ENCODE data around the gene CCDC15.
A peak's percentile ranks its signal among the peaks of the same experiment; 100 is the strongest.

Gene CCDC15

GRCh38 chr11:125074511-125075241 is 120.7 kb downstream of the CCDC15 start:
- H3K4me2 ChIP-seq (ENCODE audit: insufficient read depth, low read length): no peak overlapping the region
- no peak overlapping the region for H3K9ac ChIP-seq (ENCODE audit: low read depth, low read length)
- H3K27me3 ChIP-seq (ENCODE audit: insufficient read depth, low read length, poor library complexity): no peaks in the 10 kb centered on the region
- H2AFZ ChIP-seq (ENCODE audit: low read depth, low read length): no peak overlapping the region
- TF ChIP-seq EZH2 (IDR thresholded peaks at IDR 0.05; ENCODE audit: borderline replicate concordance, low read depth, low read length, severe bottlenecking): no peak
- no peak for TF ChIP-seq CTCF (IDR thresholded peaks at IDR 0.05; ENCODE audit: borderline replicate concordance, extremely low read depth, low read length, poor library complexity, severe bottlenecking)
- no peak overlapping the region for H3K27ac ChIP-seq (ENCODE audit: low read length)
- no peaks in the 10 kb centered on the region for H4K20me1 ChIP-seq (ENCODE audit: insufficient read depth, low read length)
- DNase-seq (no peak), ATAC-seq (ENCODE audit: insufficient read depth, low read depth) (no peak)
- no peaks in the 10 kb centered on the region for H3K36me3 ChIP-seq (ENCODE audit: insufficient read depth, low read length)
- H3K4me1 ChIP-seq (ENCODE audit: insufficient read depth, low read length): no peaks in the 10 kb centered on the region
- no peaks in the 10 kb centered on the region for H3K79me2 ChIP-seq (ENCODE audit: insufficient read depth, low read length)
- H3K4me3 ChIP-seq (ENCODE audit: low read depth in 1 of 2, low read length in 2 of 2): no peak overlapping the region
- H3K9me3 ChIP-seq (ENCODE audit: insufficient read depth, low read length, severe bottlenecking): no peaks in the 10 kb centered on the region

- Histone ChIP-seq H4K20me1 (ENCODE audit: insufficient read depth, low read length) (no peaks in the 10 kb centered on the region), H3K9ac (ENCODE audit: low read depth, low read length) (no peak overlapping the region), H3K36me3 (ENCODE audit: insufficient read depth, low read length) (no peaks in the 10 kb centered on the region), H3K27ac (ENCODE audit: low read length) (no peak overlapping the region), H2AFZ (ENCODE audit: low read depth, low read length) (no peak overlapping the region), H3K4me3 (ENCODE audit: low read depth in 1 of 2, low read length in 2 of 2) (no peak overlapping the region), H3K79me2 (ENCODE audit: insufficient read depth, low read length) (no peaks in the 10 kb centered on the region), H3K4me1 (ENCODE audit: insufficient read depth, low read length) (no peaks in the 10 kb centered on the region), H3K4me2 (ENCODE audit: insufficient read depth, low read length) (no peak overlapping the region), H3K9me3 (ENCODE audit: insufficient read depth, low read length, severe bottlenecking) (no peaks in the 10 kb centered on the region), H3K27me3 (ENCODE audit: insufficient read depth, low read length, poor library complexity) (no peaks in the 10 kb centered on the region)
- no peak for TF ChIP-seq CTCF (IDR thresholded peaks at IDR 0.05; ENCODE audit: borderline replicate concordance, extremely low read depth, low read length, poor library complexity, severe bottlenecking)
- no peak for TF ChIP-seq EZH2 (IDR thresholded peaks at IDR 0.05; ENCODE audit: borderline replicate concordance, low read depth, low read length, severe bottlenecking)
- ATAC-seq (ENCODE audit: insufficient read depth, low read depth): no peak
- DNase-seq: no peak
Measured at GRCh38 chr11:125075242-125075625, 121.2 kb downstream of the CCDC15 start.

GRCh38 chr11:125075900-125076317 is 121.9 kb downstream of the CCDC15 start:
- Histone ChIP-seq H3K4me2 (ENCODE audit: insufficient read depth, low read length) (no peak overlapping the region), H4K20me1 (ENCODE audit: insufficient read depth, low read length) (no peaks in the 10 kb centered on the region), H3K4me3 (ENCODE audit: low read depth in 1 of 2, low read length in 2 of 2) (no peak overlapping the region), H2AFZ (ENCODE audit: low read depth, low read length) (no peak overlapping the region), H3K9ac (ENCODE audit: low read depth, low read length) (no peak overlapping the region), H3K79me2 (ENCODE audit: insufficient read depth, low read length) (no peaks in the 10 kb centered on the region), H3K4me1 (ENCODE audit: insufficient read depth, low read length) (no peaks in the 10 kb centered on the region), H3K27me3 (ENCODE audit: insufficient read depth, low read length, poor library complexity) (no peaks in the 10 kb centered on the region), H3K36me3 (ENCODE audit: insufficient read depth, low read length) (no peaks in the 10 kb centered on the region), H3K9me3 (ENCODE audit: insufficient read depth, low read length, severe bottlenecking) (no peaks in the 10 kb centered on the region), H3K27ac (ENCODE audit: low read length) (no peak overlapping the region)
- peak; percentile 8 for TF ChIP-seq CTCF (IDR thresholded peaks at IDR 0.05; ENCODE audit: borderline replicate concordance, extremely low read depth, low read length, poor library complexity, severe bottlenecking)
- no peak for TF ChIP-seq EZH2 (IDR thresholded peaks at IDR 0.05; ENCODE audit: borderline replicate concordance, low read depth, low read length, severe bottlenecking)
- DNase-seq: no peak
- no peak for ATAC-seq (ENCODE audit: insufficient read depth, low read depth)
